Measurements from ENCODE around the gene LRPPRC. TPM values are rescaled to one million over a fixed set of nuclear protein-coding genes. Genes with fewer than 3 reads are reported as not detected.

LRPPRC gene
- total RNA-seq, 1 experiment from 2014 or later: 49.3 TPM

Small RNA genes within 50 kb of the gene (small RNA-seq; reads per million reads assigned to genes)
- gene RN7SL455P (not detected), gene RNU6-1048P (not detected)

Other genes starting within 250 kb of the LRPPRC start
- 6.5 and 9.7 TPM in 2 replicates for gene DYNC2LI1, start 221.9 kb downstream of the LRPPRC start, total RNA-seq (2014; rRNA removed; shearing (Covaris generic))
- not detected in 2 replicates for gene ABCG5, start 157.2 kb downstream of the LRPPRC start, total RNA-seq (2014; rRNA removed; shearing (Covaris generic))
- not detected in 2 replicates for gene ABCG8, start 157.0 kb downstream of the LRPPRC start, total RNA-seq (2014; rRNA removed; shearing (Covaris generic))
- 21.7 and 24.6 TPM in 2 replicates for gene PPM1B, start 172.9 kb upstream of the LRPPRC start, total RNA-seq (2014; rRNA removed; shearing (Covaris generic))